B cell (primary cell): ENCODE measurements around the gene EBP. TPM values are rescaled to one million over a fixed set of nuclear protein-coding genes. Genes with fewer than 3 reads are reported as not detected.

Experiments
- ATAC-seq: fragments of 200-7000 bp; cut with Tn5 transposase; one replicate; pipeline ENCODE4 v1.10.0; 2021; ENCODE audit warnings: low read depth, mild to moderate bottlenecking, moderate number of reproducible peaks, moderate library complexity
- CTCF ChIA-PET: fragments of 350-600 bp; sonication (Branson Sonifier 250); formaldehyde crosslinking; loops from one replicate; lab custom pipeline; 2021; ENCODE audit warnings: antibody characterized with exemption, inconsistent platforms; lab: Charles Lee
- POLR2A ChIA-PET: fragments of 350-600 bp; sonication (Branson Sonifier 250); formaldehyde crosslinking; loops from one replicate; lab custom pipeline; 2021; ENCODE audit warnings: antibody characterized with exemption; lab: Charles Lee
- DNase-seq: peaks from one replicate; pipeline ENCODE4 v3.0.0; 2013
- H2AFZ ChIP-seq: 2 replicates; pipeline ENCODE4 v1.6.1; 2012; ENCODE audit warnings: mild to moderate bottlenecking, low read depth, low read length; ENCODE audit not compliant: insufficient read depth, poor library complexity, severe bottlenecking
- H3K27ac ChIP-seq, 2 donors: 1 replicate in 1 of 2; 2 replicates in 1 of 2; pipeline ENCODE4 v1.5.1; 2012 to 2013; ENCODE audit warnings: low read length in 2 of 2, mild to moderate bottlenecking in 2 of 2, moderate library complexity in 1 of 2
- H3K27me3 ChIP-seq, 4 experiments: fragments of 200-600 bp in 1 of 4; sonication (generic) in 1 of 4; replicated peaks in 1 of 4; 1 replicate in 2 of 4; 2 replicates in 2 of 4; pipeline versions ENCODE4 v1.6.1 to v1.7.0; 2013 to 2016; ENCODE audit warnings: low read length in 3 of 4, mild to moderate bottlenecking in 2 of 4, mixed read lengths in 1 of 4, moderate library complexity in 1 of 4; ENCODE audit not compliant: insufficient read depth in 4 of 4, control insufficient read depth in 3 of 4; ENCODE audit errors: control extremely low read depth in 1 of 4
- H3K36me3 ChIP-seq, 2 experiments: replicated peaks in 1 of 2; 1 replicate in 1 of 2; 2 replicates in 1 of 2; pipeline versions ENCODE4 v1.6.1 to v1.7.1; 2013; ENCODE audit warnings: low read length in 1 of 2; ENCODE audit not compliant: insufficient read depth in 2 of 2, control insufficient read depth in 1 of 2; ENCODE audit errors: control extremely low read depth in 1 of 2, extremely low read depth in 1 of 2
- H3K4me1 ChIP-seq, 2 donors: fragments of 200-600 bp in 1 of 2; sonication (generic) in 1 of 2; 1 replicate in 1 of 2; 2 replicates in 1 of 2; pipeline versions ENCODE4 v1.5.1 to v1.6.1; 2013 to 2017; ENCODE audit warnings: low read length in 2 of 2; ENCODE audit not compliant: control insufficient read depth in 2 of 2, insufficient read depth in 2 of 2
- H3K4me2 ChIP-seq: replicated peaks from 2 replicates; pipeline ENCODE3; 2012; ENCODE audit warnings: mild to moderate bottlenecking, low read depth, low read length; ENCODE audit not compliant: poor library complexity, severe bottlenecking
- H3K4me3 ChIP-seq, 5 experiments: fragments of 200-600 bp in 1 of 5; sonication (generic) in 1 of 5; 1 replicate in 3 of 5; 2 replicates in 2 of 5; pipeline versions ENCODE4 v1.5.1 to v1.7.0; 2011 to 2016; ENCODE audit warnings: low read length in 4 of 5, mild to moderate bottlenecking in 4 of 5, low read depth in 2 of 5, control low read depth in 1 of 5, moderate library complexity in 1 of 5; ENCODE audit not compliant: insufficient read depth in 1 of 5; ENCODE audit errors: control extremely low read depth in 1 of 5, extremely low read depth in 1 of 5
- H3K79me2 ChIP-seq: fragments of 200-600 bp; sonication (generic); one replicate; pipeline ENCODE4 v1.6.0; 2016; ENCODE audit warnings: low read length; ENCODE audit not compliant: control insufficient read depth, insufficient read depth
- H3K9ac ChIP-seq: fragments of 200-600 bp; sonication (generic); 2 replicates; pipeline ENCODE4 v1.6.1; 2017; ENCODE audit warnings: mild to moderate bottlenecking, low read length, moderate library complexity
- H3K9me3 ChIP-seq, 3 donors: one replicate each; pipeline versions ENCODE4 v1.6.1 to v1.7.1; 2013; ENCODE audit warnings: low read length in 2 of 3; ENCODE audit not compliant: control insufficient read depth in 2 of 3, insufficient read depth in 1 of 3; ENCODE audit errors: control extremely low read depth in 1 of 3
- H4K20me1 ChIP-seq: 2 replicates; pipeline ENCODE4 v1.6.0; 2012; ENCODE audit warnings: mild to moderate bottlenecking, low read length; ENCODE audit not compliant: insufficient read depth, control insufficient read depth, poor library complexity, severe bottlenecking
- H3K27ac Mint-ChIP-seq: one replicate; pipeline ENCODE4 v1.8.0; 2021; ENCODE audit warnings: mixed read lengths
- H3K27me3 Mint-ChIP-seq: one replicate; pipeline ENCODE4 v1.8.0; 2021; ENCODE audit warnings: mixed read lengths
- H3K4me1 Mint-ChIP-seq: one replicate; pipeline ENCODE4 v1.8.0; 2021; ENCODE audit warnings: mixed read lengths
- H3K4me3 Mint-ChIP-seq: one replicate; pipeline ENCODE4 v1.8.0; 2021; ENCODE audit warnings: mixed read lengths
- H3K9me3 Mint-ChIP-seq: one replicate; pipeline ENCODE4 v1.8.0; 2022; ENCODE audit warnings: mixed read lengths; ENCODE audit not compliant: insufficient read depth
- EZH2 ChIP-seq: IDR thresholded peaks from 2 replicates; pipeline ENCODE4 v1.6.1; 2012; ENCODE audit warnings: borderline replicate concordance, low read depth, mild to moderate bottlenecking, moderate library complexity, low read length; ENCODE audit not compliant: insufficient read depth, poor library complexity, severe bottlenecking
- WGBS: methylation state at CpG from one replicate; pipeline ENCODE4 v1.1.5; 2013; ENCODE audit warnings: missing lambda C conversion rate; ENCODE audit not compliant: insufficient coverage; 5-methylcytosine and 5-hydroxymethylcytosine counted together
- intact Hi-C: fragments of 100-400 bp; cut with micrococcal nuclease; formaldehyde crosslinking; loops from one replicate; pipeline ENCODE4 v1.10.0; 2022
- polyA plus RNA-seq: library from polyadenylated mRNA; depleted of rRNA; stranded (reverse); fragments of >200 nt; gene quantifications from 2 replicates; pipeline ENCODE4 v1.2.3, GENCODE V29; 2012
- total RNA-seq, 2 donors: library from RNA; stranded (reverse); fragments of 120-200 nt in 1 of 2; gene quantifications; 1 replicate in 1 of 2; 2 replicates in 1 of 2; pipeline versions ENCODE4 v1.2.3 to v1.2.4, GENCODE V29; 2013 to 2022
- TF ChIP-seq, protein P1 (sequence below): fragments of 200-600 bp; IDR thresholded peaks from one replicate; pipeline ENCODE4 v1.8.0; 2022; ENCODE audit warnings: antibody characterized with exemption, mild to moderate bottlenecking

EBP gene
- total and polyA plus RNA-seq, 2 donors (not counting 1 experiment from before 2014, with no cell fraction given): 27.9 to 60.8 TPM

DNA sequence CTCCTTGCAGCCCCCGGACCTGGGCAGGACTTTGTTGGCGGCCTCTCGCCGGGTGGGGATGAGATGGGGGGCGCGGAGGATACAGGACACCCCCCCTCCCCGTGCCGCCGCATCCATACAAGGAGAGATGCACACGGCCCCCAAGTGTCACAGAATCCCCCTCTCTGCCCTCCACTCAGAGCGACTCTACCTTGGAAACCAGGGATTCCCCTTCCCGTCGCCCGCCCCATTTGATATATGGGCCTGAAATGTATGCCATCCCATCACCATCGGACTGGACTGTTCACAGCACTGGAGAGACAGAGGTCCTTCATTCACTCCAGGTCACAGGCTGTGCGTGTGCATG is 12.4 kb upstream of the EBP start:
- Mint-ChIP-seq H3K4me1 (peaks cover 12% of the 10 kb centered on the region), H3K27me3 (no peaks in the 10 kb centered on the region), H3K27ac (peak overlapping the region; percentile 82), H3K9me3 (no peaks in the 10 kb centered on the region), H3K4me3 (peak overlapping the region; percentile 92)
- ChIA-PET CTCF (no interaction called here), POLR2A (no interaction called here)
- Histone ChIP-seq H3K9ac (peak overlapping the region; percentile 78), H4K20me1 (no peaks in the 10 kb centered on the region), H2AFZ (peak overlapping the region; percentile 64), H3K9me3 (no peaks in the 10 kb centered on the region), H3K4me1 (peaks cover 3 to 13% of the 10 kb centered on the region in 2 donors), H3K36me3 (no peaks in the 10 kb centered on the region), H3K27me3 (no peaks in the 10 kb centered on the region), H3K79me2 (no peaks in the 10 kb centered on the region), H3K4me2 (peak overlapping the region; percentile 80), H3K27ac (peak overlapping the region; percentile 28 to 92), H3K4me3 (peak overlapping the region in 4 of 5 experiments; percentile 58 to 82 (median 74))
- intact Hi-C loops: loop anchor here (5.0 kb wide), 1 partner anchor 42 kb away; no protein-coding TSS in a partner anchor
- DNase-seq: no peak
- no peak for TF ChIP-seq EZH2
- TF ChIP-seq, protein P1, sequence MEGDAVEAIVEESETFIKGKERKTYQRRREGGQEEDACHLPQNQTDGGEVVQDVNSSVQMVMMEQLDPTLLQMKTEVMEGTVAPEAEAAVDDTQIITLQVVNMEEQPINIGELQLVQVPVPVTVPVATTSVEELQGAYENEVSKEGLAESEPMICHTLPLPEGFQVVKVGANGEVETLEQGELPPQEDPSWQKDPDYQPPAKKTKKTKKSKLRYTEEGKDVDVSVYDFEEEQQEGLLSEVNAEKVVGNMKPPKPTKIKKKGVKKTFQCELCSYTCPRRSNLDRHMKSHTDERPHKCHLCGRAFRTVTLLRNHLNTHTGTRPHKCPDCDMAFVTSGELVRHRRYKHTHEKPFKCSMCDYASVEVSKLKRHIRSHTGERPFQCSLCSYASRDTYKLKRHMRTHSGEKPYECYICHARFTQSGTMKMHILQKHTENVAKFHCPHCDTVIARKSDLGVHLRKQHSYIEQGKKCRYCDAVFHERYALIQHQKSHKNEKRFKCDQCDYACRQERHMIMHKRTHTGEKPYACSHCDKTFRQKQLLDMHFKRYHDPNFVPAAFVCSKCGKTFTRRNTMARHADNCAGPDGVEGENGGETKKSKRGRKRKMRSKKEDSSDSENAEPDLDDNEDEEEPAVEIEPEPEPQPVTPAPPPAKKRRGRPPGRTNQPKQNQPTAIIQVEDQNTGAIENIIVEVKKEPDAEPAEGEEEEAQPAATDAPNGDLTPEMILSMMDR: no peak
- no peak for ATAC-seq
- WGBS: 21% methylated on average over 2 of the region's 16 CpGs

DNA sequence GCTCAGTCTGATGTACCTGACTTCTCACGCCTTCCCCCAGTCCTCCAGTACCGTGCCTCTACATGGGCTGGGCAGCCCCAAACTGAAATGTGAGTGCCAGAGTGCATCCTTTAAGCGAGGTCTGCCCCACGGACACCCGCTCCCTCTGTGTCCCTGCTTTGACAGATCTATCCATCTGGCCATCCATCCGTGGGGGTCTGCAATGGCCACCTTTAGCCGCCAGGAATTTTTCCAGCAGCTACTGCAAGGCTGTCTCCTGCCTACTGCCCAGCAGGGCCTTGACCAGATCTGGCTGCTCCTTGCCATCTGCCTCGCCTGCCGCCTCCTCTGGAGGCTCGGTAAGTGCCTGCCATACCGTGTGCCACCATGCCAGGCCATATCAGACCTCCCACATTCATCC is 12.0 kb upstream of the EBP start:
- Histone ChIP-seq H3K27ac (no peak overlapping the region), H3K27me3 (no peaks in the 10 kb centered on the region), H2AFZ (no peak overlapping the region), H3K4me3 (peak overlapping the region in 3 of 5 experiments; percentile 58 to 82 (median 74)), H3K36me3 (no peaks in the 10 kb centered on the region), H4K20me1 (no peaks in the 10 kb centered on the region), H3K4me2 (peak overlapping the region; percentile 80), H3K9me3 (no peaks in the 10 kb centered on the region), H3K79me2 (no peaks in the 10 kb centered on the region), H3K9ac (peak overlapping the region; percentile 78), H3K4me1 (peaks cover 3 to 13% of the 10 kb centered on the region in 2 donors)
- H3K9me3 Mint-ChIP-seq: no peaks in the 10 kb centered on the region
- H3K4me3 Mint-ChIP-seq: peak overlapping the region; percentile 92
- no peaks in the 10 kb centered on the region for H3K27me3 Mint-ChIP-seq
- ChIA-PET CTCF (no interaction called here), POLR2A (no interaction called here)
- intact Hi-C loops: loop anchor here (5.0 kb wide), 1 partner anchor 42 kb away; no protein-coding TSS in a partner anchor
- WGBS: 89% methylated on average over 8 of the region's 11 CpGs
- DNase-seq (no peak), ATAC-seq (no peak)
- peaks cover 12% of the 10 kb centered on the region for H3K4me1 Mint-ChIP-seq
- no peak for TF ChIP-seq EZH2
- TF ChIP-seq, protein P1: no peak
- H3K27ac Mint-ChIP-seq: peak overlapping the region; percentile 82
